GM10266 (cell line): Measurements from ENCODE around the gene TFAP2A.

ENCODE experiments used
- DNase-seq: peaks from one replicate; pipeline ENCODE4 v3.0.0; 2012; ENCODE audit errors: extremely low spot score
- TF ChIP-seq, protein P1 (sequence below): IDR thresholded peaks from 2 replicates; pipeline ENCODE4 v1.5.1; 2012; ENCODE audit warnings: mild to moderate bottlenecking, low read depth; ENCODE audit not compliant: control insufficient read depth, insufficient read depth; ENCODE audit errors: missing control alignments

The TFAP2A gene

GRCh38 chr6:10384091-10384609 is 30.7 kb downstream of the TFAP2A start:
- TF ChIP-seq, protein P1, sequence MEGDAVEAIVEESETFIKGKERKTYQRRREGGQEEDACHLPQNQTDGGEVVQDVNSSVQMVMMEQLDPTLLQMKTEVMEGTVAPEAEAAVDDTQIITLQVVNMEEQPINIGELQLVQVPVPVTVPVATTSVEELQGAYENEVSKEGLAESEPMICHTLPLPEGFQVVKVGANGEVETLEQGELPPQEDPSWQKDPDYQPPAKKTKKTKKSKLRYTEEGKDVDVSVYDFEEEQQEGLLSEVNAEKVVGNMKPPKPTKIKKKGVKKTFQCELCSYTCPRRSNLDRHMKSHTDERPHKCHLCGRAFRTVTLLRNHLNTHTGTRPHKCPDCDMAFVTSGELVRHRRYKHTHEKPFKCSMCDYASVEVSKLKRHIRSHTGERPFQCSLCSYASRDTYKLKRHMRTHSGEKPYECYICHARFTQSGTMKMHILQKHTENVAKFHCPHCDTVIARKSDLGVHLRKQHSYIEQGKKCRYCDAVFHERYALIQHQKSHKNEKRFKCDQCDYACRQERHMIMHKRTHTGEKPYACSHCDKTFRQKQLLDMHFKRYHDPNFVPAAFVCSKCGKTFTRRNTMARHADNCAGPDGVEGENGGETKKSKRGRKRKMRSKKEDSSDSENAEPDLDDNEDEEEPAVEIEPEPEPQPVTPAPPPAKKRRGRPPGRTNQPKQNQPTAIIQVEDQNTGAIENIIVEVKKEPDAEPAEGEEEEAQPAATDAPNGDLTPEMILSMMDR: no peak
- no peak for DNase-seq

- TF ChIP-seq, protein P1: no peak
- DNase-seq: peak; percentile 29
These were observed 31.4 kb downstream of the TFAP2A start for GRCh38 chr6:10383331-10384090.

DNA sequence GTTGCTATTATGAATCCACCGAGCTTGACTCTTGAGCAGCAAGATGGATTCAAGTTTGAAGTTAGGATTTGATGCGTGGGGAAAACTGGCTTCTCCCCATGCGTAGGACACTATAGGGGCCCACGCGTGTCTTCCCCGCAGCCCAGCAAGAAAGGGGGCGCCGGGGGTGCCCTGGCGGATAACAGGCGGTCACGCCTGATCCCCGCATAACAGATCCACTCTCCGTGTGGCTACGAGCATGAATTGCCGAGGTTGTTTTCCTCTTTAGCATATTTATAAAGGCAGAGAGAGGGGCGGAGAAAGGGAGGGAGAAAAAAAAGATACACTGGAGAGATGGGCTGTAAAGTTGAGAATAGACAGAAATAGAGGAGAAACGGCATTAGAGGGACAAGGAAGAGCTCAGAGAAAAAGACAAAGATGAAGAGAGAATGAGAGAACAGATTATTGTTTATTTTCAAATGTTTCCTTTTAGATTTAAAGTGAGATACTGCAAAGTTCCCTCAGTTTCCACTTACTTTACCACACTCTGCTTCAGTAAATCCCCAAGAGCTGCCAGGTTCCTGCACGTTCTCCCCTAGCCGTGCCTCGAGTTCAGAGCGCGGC is 32.0 kb downstream of the TFAP2A start:
- TF ChIP-seq, protein P1: no peak
- DNase-seq: peak; percentile 25

GRCh38 chr6:10382322-10382721 is 32.6 kb downstream of the TFAP2A start:
- TF ChIP-seq, protein P1: no peak
- no peak for DNase-seq

DNA sequence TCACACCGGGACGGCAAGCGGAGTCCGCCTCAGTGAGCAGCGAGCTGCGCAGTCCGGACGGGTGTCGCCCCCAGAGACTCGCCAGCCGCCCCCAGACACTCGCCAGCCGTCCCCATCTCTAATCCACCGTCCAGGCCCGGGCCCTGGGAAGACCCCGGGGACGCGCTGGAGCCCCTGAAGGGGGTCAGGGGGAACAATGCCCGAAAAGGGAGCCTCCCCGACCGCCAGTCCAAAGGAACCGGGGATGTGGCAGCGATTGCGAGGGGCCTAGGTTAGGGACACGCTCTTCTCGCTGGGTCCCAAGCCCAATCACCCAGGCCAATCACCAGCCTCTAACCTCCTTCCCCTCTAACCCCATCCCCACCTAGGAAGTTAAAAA is 33.1 kb downstream of the TFAP2A start:
- TF ChIP-seq, protein P1: no peak

DNA sequence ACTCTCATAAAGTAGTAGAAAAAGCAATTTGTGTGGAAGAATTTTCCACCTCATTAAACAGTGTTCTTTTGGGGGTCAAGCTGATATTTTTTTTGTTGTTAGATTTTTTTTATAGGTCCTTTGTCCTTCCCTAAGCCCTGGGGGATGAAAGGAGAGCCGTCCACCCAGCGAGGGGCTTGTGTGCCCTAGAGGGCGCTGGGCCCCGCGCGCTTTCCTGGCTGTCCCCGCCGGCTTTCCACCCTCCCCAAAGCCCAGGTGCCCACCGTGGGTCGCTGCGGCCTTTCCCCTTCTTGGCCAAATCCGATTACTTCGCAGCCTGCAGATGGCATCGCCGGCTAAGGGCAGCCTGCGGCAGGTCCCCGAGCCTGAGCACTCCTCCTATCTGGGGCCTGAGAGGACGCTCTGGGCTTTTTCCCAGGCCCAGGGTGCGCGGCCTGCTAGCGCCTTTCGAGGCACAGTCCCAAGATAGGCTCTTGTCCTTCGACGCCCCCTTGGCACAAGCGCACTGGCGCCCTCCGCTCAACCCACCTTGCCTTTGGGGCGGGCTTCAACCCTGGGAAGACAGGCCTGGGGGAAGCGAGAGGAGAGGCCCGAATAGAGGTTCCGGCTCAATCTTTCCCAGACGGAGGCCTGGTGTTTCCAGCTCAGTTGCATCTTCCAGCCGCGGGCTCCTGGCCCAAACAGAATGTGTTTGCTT is 33.6 kb downstream of the TFAP2A start:
- DNase-seq: peak; percentile 52
- TF ChIP-seq, protein P1: peak; percentile 35

More for the DNA sequence above, 33.1 kb downstream of the TFAP2A start:
- no peak for DNase-seq
